Stomach (tissue), 9 donors: ENCODE measurements around the gene SGPP1. TPM values are rescaled to one million over a fixed set of nuclear protein-coding genes. Genes with fewer than 3 reads are reported as not detected.

Experiments used
- DNase-seq, 2 donors: peaks; one replicate each; pipeline versions ENCODE4 v3.0.0 to v3.0.0-alpha.2; 2013 to 2019
- H3K27ac ChIP-seq, 5 donors: fragments of 200-600 bp in 4 of 5; sonication (generic) in 4 of 5; one replicate each; pipeline ENCODE4 v1.5.1; 2013 to 2019; ENCODE audit warnings: mild to moderate bottlenecking in 1 of 5, moderate library complexity in 1 of 5
- H3K27me3 ChIP-seq, 3 donors: fragments of 200-600 bp; sonication (generic); one replicate each; pipeline ENCODE4 v1.5.1; 2017 to 2019; ENCODE audit warnings: mixed run types in 1 of 3
- H3K36me3 ChIP-seq, 4 donors: fragments of 200-600 bp; sonication (generic); 1 replicate in 3 of 4; 2 replicates in 1 of 4; pipeline ENCODE4 v1.5.1; 2016 to 2019
- H3K4me1 ChIP-seq, 4 donors: fragments of 200-600 bp; sonication (generic); one replicate each; pipeline ENCODE4 v1.5.1; 2016 to 2019
- H3K4me3 ChIP-seq, 4 donors: fragments of 200-600 bp; sonication (generic) in 3 of 4; one replicate each; pipeline ENCODE4 v1.5.1; 2016 to 2019; ENCODE audit warnings: mild to moderate bottlenecking in 1 of 4
- H3K9me3 ChIP-seq, 4 donors: fragments of 200-600 bp; sonication (generic); one replicate each; pipeline ENCODE4 v1.5.1; 2016 to 2019
- CTCF ChIP-seq, 7 experiments: fragments of 450-650 bp in 4 of 7; fragments of 200-600 bp in 3 of 7; sonication (generic) in 3 of 7; IDR thresholded peaks; one replicate each; pipeline ENCODE4 v1.5.1; 2016 to 2019; ENCODE audit warnings: antibody characterized with exemption in 7 of 7, control low read depth in 2 of 7, mild to moderate bottlenecking in 1 of 7
- EP300 ChIP-seq: sonication (generic); formaldehyde crosslinking; IDR thresholded peaks from one replicate; pipeline ENCODE4 v1.6.1; 2017; ENCODE audit warnings: antibody characterized with exemption
- POLR2A ChIP-seq, 4 donors: fragments of 450-650 bp; IDR thresholded peaks; one replicate each; pipeline ENCODE4 v1.6.1; 2016; ENCODE audit warnings: antibody characterized with exemption in 4 of 4, control low read depth in 2 of 4, mild to moderate bottlenecking in 1 of 4, moderate library complexity in 1 of 4
- POLR2AphosphoS5 ChIP-seq, 3 donors: sonication (generic); formaldehyde crosslinking; IDR thresholded peaks; one replicate each; pipeline ENCODE4 v1.6.1; 2016; ENCODE audit warnings: antibody characterized with exemption in 3 of 3
- WGBS, 5 donors: extraction: QIAGEN DNeasy Blood & Tissue Kit in 3 of 5; methylation state at CpG; one replicate each; pipeline versions ENCODE4 v1.1.5 to v1.1.7; 2013 to 2018; 5-methylcytosine and 5-hydroxymethylcytosine counted together
- intact Hi-C: fragments of 100-400 bp; cut with DNase I; formaldehyde crosslinking; loops from one replicate; pipeline ENCODE4 v1.15.1; 2023; ENCODE audit warnings: low total_unique reads
- polyA plus RNA-seq, 3 donors: library from polyadenylated mRNA; stranded (reverse); fragments of 200-250 nt; gene quantifications; one replicate each; pipeline ENCODE4 v1.2.3, GENCODE V29; 2013
- total RNA-seq, 5 donors: library from RNA; depleted of rRNA; stranded (reverse); fragments of >200 nt; gene quantifications; one replicate each; pipeline versions ENCODE4 v1.1.0 to v1.2.3, GENCODE V29; 2014 to 2016
- donor health status: healthy with polysubstance abuse.
- donor health status: Bipolar disorder and iron deficiency.
- donor health status: healthy.

Gene SGPP1
- total and polyA plus RNA-seq, 8 donors = 2.7 to 37.7 (median 16.6) TPM

GRCh38 chr14:63659726-63660125 lies 68.1 kb downstream of the SGPP1 start:
- no peaks in the 10 kb centered on the region for H3K4me1 ChIP-seq
- no peaks in the 10 kb centered on the region for H3K27me3 ChIP-seq
- no peak overlapping the region for H3K4me3 ChIP-seq
- 40 to 59% (median 51%) methylated on average over 4 of the region's 4 CpGs for WGBS, 5 donors
- intact Hi-C loops = no loop called here
- no peaks in the 10 kb centered on the region for H3K36me3 ChIP-seq
- H3K27ac ChIP-seq = no peak overlapping the region
- no peak for TF ChIP-seq POLR2A (IDR thresholded peaks at IDR 0.05)
- no peak for TF ChIP-seq CTCF (IDR thresholded peaks at IDR 0.05)
- TF ChIP-seq EP300 = no peak
- TF ChIP-seq POLR2AphosphoS5 (IDR thresholded peaks at IDR 0.05) = no peak
- peak in 1 of 2 donors; percentile 39 for DNase-seq
- no peaks in the 10 kb centered on the region for H3K9me3 ChIP-seq

- 87 to 92% (median 91%) methylated on average over 4 of the region's 4 CpGs for WGBS, 5 donors
- Histone ChIP-seq H3K9me3 (no peaks in the 10 kb centered on the region), H3K36me3 (no peaks in the 10 kb centered on the region), H3K27me3 (no peaks in the 10 kb centered on the region), H3K27ac (no peak overlapping the region), H3K4me1 (no peaks in the 10 kb centered on the region), H3K4me3 (no peak overlapping the region)
- intact Hi-C loops = no loop called here
- no peak for DNase-seq
- TF ChIP-seq POLR2AphosphoS5 (IDR thresholded peaks at IDR 0.05) (no peak), POLR2A (IDR thresholded peaks at IDR 0.05) (no peak), EP300 (no peak), CTCF (IDR thresholded peaks at IDR 0.05) (no peak)
Measured at GRCh38 chr14:63656194-63656593, 71.7 kb downstream of the SGPP1 start.

GRCh38 chr14:63654936-63655335 lies 72.9 kb downstream of the SGPP1 start:
- Histone ChIP-seq H3K36me3 (no peaks in the 10 kb centered on the region), H3K27ac (no peak overlapping the region), H3K4me3 (no peak overlapping the region), H3K27me3 (no peaks in the 10 kb centered on the region), H3K4me1 (no peaks in the 10 kb centered on the region), H3K9me3 (no peaks in the 10 kb centered on the region)
- no peak for DNase-seq
- TF ChIP-seq POLR2A (IDR thresholded peaks at IDR 0.05) = no peak
- no peak for TF ChIP-seq EP300
- no peak for TF ChIP-seq CTCF (IDR thresholded peaks at IDR 0.05)
- no peak for TF ChIP-seq POLR2AphosphoS5 (IDR thresholded peaks at IDR 0.05)
- WGBS, 5 donors = 79 to 85% (median 79%) methylated on average over 2 of the region's 2 CpGs
- intact Hi-C loops = no loop called here

- no peaks in the 10 kb centered on the region for H3K36me3 ChIP-seq
- no peak overlapping the region for H3K27ac ChIP-seq
- H3K27me3 ChIP-seq = no peaks in the 10 kb centered on the region
- DNase-seq = no peak
- H3K4me1 ChIP-seq = no peaks in the 10 kb centered on the region
- no peaks in the 10 kb centered on the region for H3K9me3 ChIP-seq
- H3K4me3 ChIP-seq = no peak overlapping the region
- TF ChIP-seq CTCF (IDR thresholded peaks at IDR 0.05) = no peak
- TF ChIP-seq POLR2AphosphoS5 (IDR thresholded peaks at IDR 0.05) = no peak
- no peak for TF ChIP-seq POLR2A (IDR thresholded peaks at IDR 0.05)
- TF ChIP-seq EP300 = no peak
- WGBS, 5 donors = 91 to 100% (median 97%) methylated on average over 2 of the region's 2 CpGs
- intact Hi-C loops = no loop called here
Measured at GRCh38 chr14:63654346-63654745, 73.5 kb downstream of the SGPP1 start.
